Esophagus squamous epithelium (tissue), 5 donors: ENCODE measurements around the gene PLA2G4F. TPM values are rescaled to one million over a fixed set of nuclear protein-coding genes. Genes with fewer than 3 reads are reported as not detected.

ENCODE experiments used
- DNase-seq: peaks from one replicate; lab custom pipeline; 2025; lab: John Stamatoyannopoulos, UW
- H3K27ac ChIP-seq, 4 donors: fragments of 200-600 bp; sonication (generic); one replicate each; pipeline ENCODE4 v1.5.1; 2016 to 2019; ENCODE audit warnings: mild to moderate bottlenecking in 1 of 4
- H3K27me3 ChIP-seq, 4 donors: fragments of 200-600 bp; sonication (generic); 1 replicate in 3 of 4; 2 replicates in 1 of 4; pipeline versions ENCODE4 v1.5.1 to v1.6.0; 2017 to 2021; ENCODE audit warnings: antibody characterized with exemption in 1 of 4
- H3K36me3 ChIP-seq, 3 donors: fragments of 200-600 bp; sonication (generic); one replicate each; pipeline ENCODE4 v1.5.1; 2016 to 2019
- H3K4me1 ChIP-seq, 3 donors: fragments of 200-600 bp; sonication (generic); one replicate each; pipeline ENCODE4 v1.5.1; 2017 to 2019
- H3K4me3 ChIP-seq, 4 donors: fragments of 200-600 bp; sonication (generic); 1 replicate in 3 of 4; 2 replicates in 1 of 4; pipeline ENCODE4 v1.5.1; 2016 to 2019; ENCODE audit warnings: mild to moderate bottlenecking in 2 of 4, moderate library complexity in 1 of 4
- H3K9me3 ChIP-seq, 3 donors: fragments of 200-600 bp; sonication (generic); one replicate each; pipeline ENCODE4 v1.5.1; 2016 to 2019
- POLR2A ChIP-seq, 4 donors: fragments of 450-650 bp; IDR thresholded peaks; one replicate each; pipeline ENCODE4 v1.6.1; 2017; ENCODE audit warnings: antibody characterized with exemption in 4 of 4, mild to moderate bottlenecking in 4 of 4, moderate library complexity in 3 of 4
- WGBS, 2 donors: methylation state at CpG; one replicate each; pipeline ENCODE4 v1.1.5; 2018; 5-methylcytosine and 5-hydroxymethylcytosine counted together
- intact Hi-C: fragments of 100-400 bp; cut with DNase I; formaldehyde crosslinking; loops from one replicate; pipeline ENCODE4 v1.15.0; 2022
- total RNA-seq, 4 donors: library from RNA; depleted of rRNA; stranded (reverse); fragments of >200 nt; gene quantifications; one replicate each; pipeline ENCODE4 v1.1.0, GENCODE V29; 2016
- TF ChIP-seq, protein P1 (sequence below), 6 experiments: fragments of 450-650 bp in 4 of 6; fragments of 200-600 bp in 2 of 6; sonication (generic) in 2 of 6; IDR thresholded peaks; one replicate each; pipeline ENCODE4 v1.5.1; 2016 to 2019; ENCODE audit warnings: antibody characterized with exemption in 6 of 6, mild to moderate bottlenecking in 4 of 6, moderate library complexity in 4 of 6
- donor health status: DM: yes; HTN: yes; CAD: no.

The PLA2G4F gene
- total RNA-seq, 4 donors from 2014 or later: 7.4 to 28.2 (median 21.2) TPM

DNA sequence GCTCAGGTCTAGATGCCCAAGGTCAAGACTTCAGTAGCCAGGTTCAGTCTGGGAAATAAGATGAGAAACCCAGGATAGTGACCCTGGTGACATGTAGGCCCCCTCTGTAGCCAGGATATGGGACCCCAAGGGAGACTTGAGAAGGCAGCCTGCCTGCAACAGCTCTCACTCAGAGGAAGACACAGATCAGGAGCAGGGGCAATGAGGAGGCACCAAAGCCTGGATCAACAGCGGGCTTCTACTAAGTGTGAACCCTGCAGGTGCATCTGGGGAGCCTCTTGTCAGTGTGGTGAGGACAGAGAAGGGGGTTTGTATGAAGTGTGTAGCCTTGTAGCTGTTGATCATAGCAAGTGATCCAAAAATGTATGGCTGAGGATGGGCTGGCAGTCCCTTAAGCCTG is 25.4 kb downstream of the PLA2G4F start:
- Histone ChIP-seq H3K36me3 (no peaks in the 10 kb centered on the region), H3K4me1 (peaks cover 0 to 5% (median 0%) of the 10 kb centered on the region in 3 donors), H3K9me3 (no peaks in the 10 kb centered on the region), H3K4me3 (no peak overlapping the region), H3K27ac (no peak overlapping the region), H3K27me3 (peaks cover 0 to 33% (median 0%) of the 10 kb centered on the region in 4 donors)
- no peak for TF ChIP-seq POLR2A (IDR thresholded peaks at IDR 0.05)
- TF ChIP-seq, protein P1, sequence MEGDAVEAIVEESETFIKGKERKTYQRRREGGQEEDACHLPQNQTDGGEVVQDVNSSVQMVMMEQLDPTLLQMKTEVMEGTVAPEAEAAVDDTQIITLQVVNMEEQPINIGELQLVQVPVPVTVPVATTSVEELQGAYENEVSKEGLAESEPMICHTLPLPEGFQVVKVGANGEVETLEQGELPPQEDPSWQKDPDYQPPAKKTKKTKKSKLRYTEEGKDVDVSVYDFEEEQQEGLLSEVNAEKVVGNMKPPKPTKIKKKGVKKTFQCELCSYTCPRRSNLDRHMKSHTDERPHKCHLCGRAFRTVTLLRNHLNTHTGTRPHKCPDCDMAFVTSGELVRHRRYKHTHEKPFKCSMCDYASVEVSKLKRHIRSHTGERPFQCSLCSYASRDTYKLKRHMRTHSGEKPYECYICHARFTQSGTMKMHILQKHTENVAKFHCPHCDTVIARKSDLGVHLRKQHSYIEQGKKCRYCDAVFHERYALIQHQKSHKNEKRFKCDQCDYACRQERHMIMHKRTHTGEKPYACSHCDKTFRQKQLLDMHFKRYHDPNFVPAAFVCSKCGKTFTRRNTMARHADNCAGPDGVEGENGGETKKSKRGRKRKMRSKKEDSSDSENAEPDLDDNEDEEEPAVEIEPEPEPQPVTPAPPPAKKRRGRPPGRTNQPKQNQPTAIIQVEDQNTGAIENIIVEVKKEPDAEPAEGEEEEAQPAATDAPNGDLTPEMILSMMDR (IDR thresholded peaks at IDR 0.05): no peak
- WGBS, 2 donors: 100% methylated on average over 1 of the region's 1 CpG; no CpG with 5 or more reads in 1 of the 2 donors
- DNase-seq: no peak
- intact Hi-C loops: loop anchor here (5.0 to 10.0 kb wide), 2 partner anchors 64 to 146 kb away; no protein-coding TSS in a partner anchor

DNA sequence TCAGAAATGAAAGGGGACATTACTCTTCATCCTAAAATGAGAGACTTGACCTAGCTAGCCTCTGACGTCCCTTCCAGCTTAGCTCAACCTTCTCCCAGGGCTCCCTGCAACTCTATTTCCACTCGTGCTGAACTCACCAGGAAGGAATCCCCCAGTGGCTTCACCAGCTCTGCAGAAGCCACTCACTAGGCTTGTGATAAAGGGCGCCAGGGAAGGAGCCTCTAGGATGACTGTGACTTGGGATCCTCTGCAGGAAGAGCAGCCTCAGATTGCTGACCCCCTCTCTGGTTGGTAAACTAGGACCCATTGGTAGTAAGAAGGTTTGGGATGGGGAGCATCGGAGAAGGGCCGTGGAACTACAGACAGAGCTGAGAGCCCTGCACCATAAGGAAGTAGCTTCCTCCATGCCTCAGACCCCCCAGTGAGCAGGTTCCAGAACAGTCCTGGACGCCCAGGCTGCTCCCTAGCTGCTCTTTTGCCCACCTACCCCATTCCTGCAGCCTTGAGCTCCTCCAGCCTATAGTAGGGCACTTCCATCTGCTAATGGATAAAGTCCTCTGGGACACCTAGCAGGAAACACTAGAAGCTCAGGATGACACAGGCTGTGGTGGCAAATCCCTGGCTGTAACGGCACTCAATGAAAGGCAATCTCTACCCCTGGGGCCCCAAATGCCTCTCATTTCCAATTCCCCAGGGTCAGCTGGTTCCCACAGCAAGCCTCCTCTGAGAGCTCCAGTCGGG is 26.0 kb downstream of the PLA2G4F start:
- Histone ChIP-seq H3K27me3 (peaks cover 0 to 33% (median 0%) of the 10 kb centered on the region in 4 donors), H3K36me3 (no peaks in the 10 kb centered on the region), H3K27ac (no peak overlapping the region), H3K4me1 (peaks cover 0 to 5% (median 0%) of the 10 kb centered on the region in 3 donors), H3K4me3 (no peak overlapping the region), H3K9me3 (no peaks in the 10 kb centered on the region)
- 76 to 77% methylated on average over 4 to 7 of the region's 8 CpGs for WGBS, 2 donors
- TF ChIP-seq POLR2A (IDR thresholded peaks at IDR 0.05): no peak
- TF ChIP-seq, protein P1 (IDR thresholded peaks at IDR 0.05): no peak
- intact Hi-C loops: loop anchor here (5.0 to 10.0 kb wide), 2 partner anchors 63 to 146 kb away; no protein-coding TSS in a partner anchor
- DNase-seq: no peak

DNA sequence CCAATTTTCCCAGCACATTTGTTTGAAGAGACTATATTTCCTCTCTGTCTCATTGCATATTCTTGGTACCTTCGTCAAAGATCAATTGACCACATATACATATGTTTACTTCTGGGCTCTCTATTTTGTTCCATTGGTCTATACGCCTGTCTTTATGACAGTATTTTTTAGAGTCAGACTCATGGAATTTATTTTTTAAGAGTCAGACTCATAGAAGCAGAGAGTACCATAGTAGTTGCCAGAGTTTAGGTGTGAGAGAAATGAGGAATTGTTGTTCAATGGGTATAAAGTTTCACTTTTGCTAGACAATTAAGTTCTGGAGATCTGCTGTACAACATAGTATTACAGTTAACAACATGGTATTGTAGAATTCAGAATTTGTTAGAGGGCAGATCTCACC is 27.1 kb downstream of the PLA2G4F start:
- Histone ChIP-seq H3K27ac (no peak overlapping the region), H3K36me3 (no peaks in the 10 kb centered on the region), H3K4me3 (no peak overlapping the region), H3K4me1 (peaks cover 0 to 5% (median 0%) of the 10 kb centered on the region in 3 donors), H3K9me3 (no peaks in the 10 kb centered on the region), H3K27me3 (peaks cover 0 to 33% (median 0%) of the 10 kb centered on the region in 4 donors)
- no peak for DNase-seq
- intact Hi-C loops: no loop called here
- 61 to 85% methylated on average over 2 of the region's 2 CpGs for WGBS, 2 donors
- TF ChIP-seq POLR2A (IDR thresholded peaks at IDR 0.05): no peak
- TF ChIP-seq, protein P1 (IDR thresholded peaks at IDR 0.05): no peak

GRCh38 chr15:42128476-42128875 is 28.0 kb downstream of the PLA2G4F start:
- Histone ChIP-seq H3K27ac (no peak overlapping the region), H3K36me3 (no peaks in the 10 kb centered on the region), H3K27me3 (peaks cover 0 to 33% (median 0%) of the 10 kb centered on the region in 4 donors), H3K4me1 (peaks cover 0 to 5% (median 0%) of the 10 kb centered on the region in 3 donors), H3K4me3 (no peak overlapping the region), H3K9me3 (no peaks in the 10 kb centered on the region)
- no peak for DNase-seq
- WGBS, 2 donors: 67 to 85% methylated on average over 3 to 4 of the region's 6 CpGs
- TF ChIP-seq POLR2A (IDR thresholded peaks at IDR 0.05): no peak
- TF ChIP-seq, protein P1 (IDR thresholded peaks at IDR 0.05): no peak
- intact Hi-C loops: no loop called here

GRCh38 chr15:42123546-42123945 is 32.9 kb downstream of the PLA2G4F start:
- WGBS, 2 donors: 89 to 94% methylated on average over 3 of the region's 3 CpGs
- TF ChIP-seq, protein P1 (IDR thresholded peaks at IDR 0.05): no peak
- TF ChIP-seq POLR2A (IDR thresholded peaks at IDR 0.05): no peak
- Histone ChIP-seq H3K4me1 (peaks cover 0 to 11% (median 0%) of the 10 kb centered on the region in 3 donors), H3K36me3 (no peaks in the 10 kb centered on the region), H3K27ac (no peak overlapping the region), H3K9me3 (no peaks in the 10 kb centered on the region), H3K27me3 (peaks cover 0 to 13% (median 0%) of the 10 kb centered on the region in 4 donors), H3K4me3 (no peak overlapping the region)
- no peak for DNase-seq
- intact Hi-C loops: no loop called here
